ENCODE results near the gene TFAM.

DNA sequence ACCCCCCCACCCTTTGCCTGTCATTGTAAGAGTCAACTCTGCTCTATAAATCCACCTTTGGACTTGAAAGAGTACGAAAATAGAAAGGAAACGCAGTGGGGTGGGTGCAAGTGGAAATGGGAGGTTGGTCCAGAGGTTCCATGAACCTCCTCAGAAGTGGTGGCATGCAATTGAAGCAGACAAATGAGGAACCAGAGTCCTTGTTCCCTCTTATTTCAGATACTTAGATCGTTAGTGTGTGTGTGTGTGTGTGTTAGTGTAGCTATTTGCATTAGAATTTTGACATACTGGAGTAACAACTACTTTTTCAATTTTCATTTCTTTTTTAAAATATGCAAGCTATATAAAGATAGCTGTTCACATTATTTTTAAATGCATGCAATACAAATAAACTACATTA is 18.1 kb upstream of the TFAM start:
- TF ChIP-seq SUZ12 (IDR thresholded peaks at IDR 0.05; ENCODE audit: extremely low read depth, insufficient read depth, insufficient read length) = no peak
- no peak for TF ChIP-seq ZNF274 (IDR thresholded peaks at IDR 0.05; ENCODE audit: low read depth, low read length)

All from NT2/D1 (cell line).